Measurements from ENCODE around the gene SCRT2. TPM values are rescaled to one million over a fixed set of nuclear protein-coding genes. Genes with fewer than 3 reads are reported as not detected.

The SCRT2 gene
- total and polyA plus RNA-seq, 9 of the 15 experiments (the other 6 are each of a cell fraction or from before 2014, with no cell fraction given), result 0.04 to 0.75 (median 0.13) TPM; not detected in 2

GRCh38 chr20:650954-651353 is 24.6 kb downstream of the SCRT2 start:
- BruUV-seq (replicated peaks), result no TSS peak
- Histone ChIP-seq H3K4me2 (ENCODE audit: insufficient read depth, low read length) (no peak overlapping the region), H4K20me1 (replicated peaks; ENCODE audit: control insufficient read depth, insufficient read depth, low read length) (no peaks in the 10 kb centered on the region), H3K4me1 (replicated peaks in 1 of 2; ENCODE audit: control insufficient read depth in 2 of 2, insufficient read depth in 2 of 2, low read length in 2 of 2) (peaks cover 34 to 35% of the 10 kb centered on the region in 2 experiments), H3K27me3 (ENCODE audit: control insufficient read depth in 2 of 2, insufficient read depth in 2 of 2, low read length in 2 of 2) (no peaks in the 10 kb centered on the region), H3K4me3 (no peak overlapping the region), H3K79me2 (ENCODE audit: control insufficient read depth, insufficient read depth, low read length) (peaks cover 49% of the 10 kb centered on the region), H3K36me3 (ENCODE audit: control insufficient read depth, insufficient read depth, low read length) (peaks cover 41% of the 10 kb centered on the region), H3K9me1 (ENCODE audit: control insufficient read depth, insufficient read depth, low read length) (no peaks in the 10 kb centered on the region), H2AFZ (ENCODE audit: low read depth, low read length) (no peak overlapping the region), H3K27ac (ENCODE audit: extremely low read depth, low read depth, low read length) (no peak overlapping the region), H3K9ac (ENCODE audit: insufficient read depth in 1 of 2, low read depth in 2 of 2, low read length in 2 of 2) (no peak overlapping the region), H3K9me3 (replicated peaks; ENCODE audit: control insufficient read depth, insufficient read depth, low read depth, low read length) (no peaks in the 10 kb centered on the region)
- intact Hi-C loops (cut with micrococcal nuclease) (no loop called here), in situ Hi-C loops (cut with MboI) (loop anchor here (5.0 kb wide), 1 partner anchor 76 kb away; no protein-coding TSS in a partner anchor)
- ATAC-seq, result no peak
- ChIA-PET CTCF (ENCODE audit: low intra/inter-chr PET ratio) (no interaction called here), POLR2A (interaction anchor here (0.6 to 1.5 kb wide), 2 partner anchors 16 to 273 kb away, joined by 3 read pairs; no protein-coding TSS in a partner anchor)
- no peak for DNase-seq (ENCODE audit: extremely low read depth in 1 of 4, low spot score in 3 of 4)
- FAIRE-seq, result no peak
- TF ChIP-seq ZNF274 (IDR thresholded peaks at IDR 0.05; ENCODE audit: borderline replicate concordance, low read depth, low read length) (no peak), MAX (CRISPR knock-in tag; IDR thresholded peaks at IDR 0.05) (0 out of 2 replicates have a peak, but pooled peaks have one; percentile 26), HINFP (tag; conservative IDR thresholded peaks at IDR 0.05; ENCODE audit: low read depth) (no peak)
- TF ChIP-seq, protein P1, sequence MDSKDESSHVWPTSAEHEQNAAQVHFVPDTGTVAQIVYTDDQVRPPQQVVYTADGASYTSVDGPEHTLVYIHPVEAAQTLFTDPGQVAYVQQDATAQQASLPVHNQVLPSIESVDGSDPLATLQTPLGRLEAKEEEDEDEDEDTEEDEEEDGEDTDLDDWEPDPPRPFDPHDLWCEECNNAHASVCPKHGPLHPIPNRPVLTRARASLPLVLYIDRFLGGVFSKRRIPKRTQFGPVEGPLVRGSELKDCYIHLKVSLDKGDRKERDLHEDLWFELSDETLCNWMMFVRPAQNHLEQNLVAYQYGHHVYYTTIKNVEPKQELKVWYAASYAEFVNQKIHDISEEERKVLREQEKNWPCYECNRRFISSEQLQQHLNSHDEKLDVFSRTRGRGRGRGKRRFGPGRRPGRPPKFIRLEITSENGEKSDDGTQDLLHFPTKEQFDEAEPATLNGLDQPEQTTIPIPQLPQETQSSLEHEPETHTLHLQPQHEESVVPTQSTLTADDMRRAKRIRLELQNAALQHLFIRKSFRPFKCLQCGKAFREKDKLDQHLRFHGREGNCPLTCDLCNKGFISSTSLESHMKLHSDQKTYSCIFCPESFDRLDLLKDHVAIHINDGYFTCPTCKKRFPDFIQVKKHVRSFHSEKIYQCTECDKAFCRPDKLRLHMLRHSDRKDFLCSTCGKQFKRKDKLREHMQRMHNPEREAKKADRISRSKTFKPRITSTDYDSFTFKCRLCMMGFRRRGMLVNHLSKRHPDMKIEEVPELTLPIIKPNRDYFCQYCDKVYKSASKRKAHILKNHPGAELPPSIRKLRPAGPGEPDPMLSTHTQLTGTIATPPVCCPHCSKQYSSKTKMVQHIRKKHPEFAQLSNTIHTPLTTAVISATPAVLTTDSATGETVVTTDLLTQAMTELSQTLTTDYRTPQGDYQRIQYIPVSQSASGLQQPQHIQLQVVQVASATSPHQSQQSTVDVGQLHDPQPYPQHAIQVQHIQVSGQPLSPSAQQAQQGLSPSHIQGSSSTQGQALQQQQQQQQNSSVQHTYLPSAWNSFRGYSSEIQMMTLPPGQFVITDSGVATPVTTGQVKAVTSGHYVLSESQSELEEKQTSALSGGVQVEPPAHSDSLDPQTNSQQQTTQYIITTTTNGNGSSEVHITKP (IDR thresholded peaks at IDR 0.05; ENCODE audit: partially characterized antibody), result peak; percentile 73
- TF ChIP-seq, protein P2, sequence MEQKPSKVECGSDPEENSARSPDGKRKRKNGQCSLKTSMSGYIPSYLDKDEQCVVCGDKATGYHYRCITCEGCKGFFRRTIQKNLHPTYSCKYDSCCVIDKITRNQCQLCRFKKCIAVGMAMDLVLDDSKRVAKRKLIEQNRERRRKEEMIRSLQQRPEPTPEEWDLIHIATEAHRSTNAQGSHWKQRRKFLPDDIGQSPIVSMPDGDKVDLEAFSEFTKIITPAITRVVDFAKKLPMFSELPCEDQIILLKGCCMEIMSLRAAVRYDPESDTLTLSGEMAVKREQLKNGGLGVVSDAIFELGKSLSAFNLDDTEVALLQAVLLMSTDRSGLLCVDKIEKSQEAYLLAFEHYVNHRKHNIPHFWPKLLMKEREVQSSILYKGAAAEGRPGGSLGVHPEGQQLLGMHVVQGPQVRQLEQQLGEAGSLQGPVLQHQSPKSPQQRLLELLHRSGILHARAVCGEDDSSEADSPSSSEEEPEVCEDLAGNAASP (IDR thresholded peaks at IDR 0.05), result no peak
- 80% methylated on average over 5 of the region's 5 CpGs for WGBS (ENCODE audit: insufficient coverage, low coverage, missing lambda C conversion rate)

Measured in K562 (cell line).